GM23248 (cell line): ENCODE data around the gene STEAP3. TPM values are rescaled to one million over a fixed set of nuclear protein-coding genes. Genes with fewer than 3 reads are reported as not detected.

Experiments used
- DNase-seq: peaks from one replicate; pipeline ENCODE4 v3.0.0-alpha.2; 2015
- H2AFZ ChIP-seq: fragments of 200-600 bp; sonication (generic); 2 replicates; pipeline ENCODE4 v1.6.1; 2016; ENCODE audit warnings: antibody characterized with exemption
- H3F3A ChIP-seq: fragments of 200-600 bp; sonication (generic); 2 replicates; pipeline ENCODE4 v1.6.1; 2016; ENCODE audit warnings: mild to moderate bottlenecking, antibody characterized with exemption, mixed run types; ENCODE audit not compliant: insufficient read depth
- H3K27ac ChIP-seq: fragments of 200-600 bp; sonication (generic); 2 replicates; pipeline ENCODE4 v1.5.1; 2016; ENCODE audit warnings: mild to moderate bottlenecking
- H3K27me3 ChIP-seq: fragments of 200-600 bp; sonication (generic); replicated peaks from 2 replicates; pipeline ENCODE4 v1.6.1; 2016; ENCODE audit warnings: mild to moderate bottlenecking; ENCODE audit not compliant: insufficient read depth
- H3K36me3 ChIP-seq: fragments of 200-600 bp; sonication (generic); 2 replicates; pipeline ENCODE4 v1.6.1; 2016; ENCODE audit warnings: low read depth, mild to moderate bottlenecking
- H3K4me1 ChIP-seq: fragments of 200-600 bp; sonication (generic); 2 replicates; pipeline ENCODE4 v1.6.1; 2016; ENCODE audit warnings: mild to moderate bottlenecking; ENCODE audit not compliant: insufficient read depth
- H3K4me2 ChIP-seq: fragments of 200-600 bp; sonication (generic); one replicate; pipeline ENCODE4 v1.6.1; 2016; ENCODE audit warnings: mild to moderate bottlenecking; ENCODE audit not compliant: unreplicated experiment
- H3K4me3 ChIP-seq: fragments of 200-600 bp; sonication (generic); 2 replicates; pipeline ENCODE4 v1.5.1; 2016; ENCODE audit warnings: mild to moderate bottlenecking
- H3K79me2 ChIP-seq: fragments of 200-600 bp; sonication (generic); 2 replicates; pipeline ENCODE4 v1.6.1; 2016; ENCODE audit warnings: mild to moderate bottlenecking; ENCODE audit not compliant: insufficient read depth
- H3K9ac ChIP-seq: fragments of 200-600 bp; sonication (generic); 2 replicates; pipeline ENCODE4 v1.6.1; 2016; ENCODE audit warnings: mild to moderate bottlenecking
- H3K9me2 ChIP-seq: fragments of 200-600 bp; sonication (generic); 2 replicates; pipeline ENCODE4 v1.6.1; 2016; ENCODE audit warnings: mixed run types, mild to moderate bottlenecking, moderate library complexity; ENCODE audit not compliant: insufficient read depth
- H3K9me3 ChIP-seq: fragments of 200-600 bp; sonication (generic); one replicate; pipeline ENCODE4 v1.6.1; 2017; ENCODE audit warnings: low read depth
- H4K20me1 ChIP-seq: fragments of 200-600 bp; sonication (generic); 2 replicates; pipeline ENCODE4 v1.6.0; 2016; ENCODE audit not compliant: insufficient read depth
- EZH2 ChIP-seq: fragments of 200-600 bp; sonication (generic); IDR thresholded peaks from 2 replicates; pipeline ENCODE4 v1.6.1; 2018; ENCODE audit warnings: antibody characterized with exemption, mild to moderate bottlenecking; ENCODE audit not compliant: insufficient read depth, poor library complexity, severe bottlenecking
- EZH2phosphoT487 ChIP-seq: fragments of 200-600 bp; sonication (generic); IDR thresholded peaks from 2 replicates; pipeline ENCODE4 v1.6.1; 2018; ENCODE audit warnings: antibody characterized with exemption, moderate library complexity, mild to moderate bottlenecking, low read depth; ENCODE audit not compliant: insufficient read depth
- WGBS, 2 experiments: methylation state at CpG; one replicate each; pipeline ENCODE4 v1.1.6; 2015 to 2017; ENCODE audit warnings: low lambda C conversion rate in 2 of 2, low coverage in 1 of 2; ENCODE audit errors: missing lambda C conversion rate in 2 of 2; 5-methylcytosine and 5-hydroxymethylcytosine counted together
- in situ Hi-C: fragments of 300-500 bp; cut with MboI; formaldehyde crosslinking; loops from 2 replicates; pipeline ENCODE4 v1.15.0; 2020
- polyA plus RNA-seq: library from polyadenylated mRNA; unstranded; fragments of >200 nt; fragmentation: Nextera tagmentation; extraction: Ambion mirVana; gene quantifications from 2 replicates; pipeline ENCODE4 v1.2.1, GENCODE V29; 2016
- total RNA-seq: library from RNA; depleted of rRNA; stranded (reverse); fragments of >200 nt; shearing (Covaris generic); gene quantifications from 2 replicates; pipeline ENCODE4 v1.2.3, GENCODE V29; 2014

STEAP3 gene
- total and polyA plus RNA-seq, 2 experiments from 2014 or later: 29.5 to 31.3 TPM

- DNase-seq: peak; percentile 93
- TF ChIP-seq EZH2 (no peak), EZH2phosphoT487 (no peak)
- in situ Hi-C loops: no loop called here
- peak overlapping the region; percentile 12 for H3K4me2 ChIP-seq
- H3K27me3 ChIP-seq: no peaks in the 10 kb centered on the region
- H3K9me2 ChIP-seq: no peaks in the 10 kb centered on the region
- H4K20me1 ChIP-seq: no peaks in the 10 kb centered on the region
- H3K4me3 ChIP-seq: no peak overlapping the region
- 20% methylated on average over 12 of the region's 12 CpGs for WGBS, 2 experiments
- H3K4me1 ChIP-seq: peaks cover 63% of the 10 kb centered on the region
- H3K27ac ChIP-seq: peak overlapping the region; percentile 67
- no peaks in the 10 kb centered on the region for H3K9me3 ChIP-seq
- no peaks in the 10 kb centered on the region for H3K36me3 ChIP-seq
- peaks cover 62% of the 10 kb centered on the region for H3F3A ChIP-seq
- peak overlapping the region; percentile 8; the same call in 1 of the 2 replicates for H2AFZ ChIP-seq
- no peaks in the 10 kb centered on the region for H3K79me2 ChIP-seq
- H3K9ac ChIP-seq: peak overlapping the region; percentile 44; the same call in 1 of the 2 replicates
Measured at GRCh38 chr2:119255760-119256581, 32.3 kb downstream of the STEAP3 start.

GRCh38 chr2:119256582-119256921, 32.9 kb downstream of the STEAP3 start:
- H3K9ac ChIP-seq: peak overlapping the region; percentile 44; the same call in 1 of the 2 replicates
- H3K4me1 ChIP-seq: peaks cover 67% of the 10 kb centered on the region
- no peaks in the 10 kb centered on the region for H3K79me2 ChIP-seq
- peak overlapping the region; percentile 67 for H3K27ac ChIP-seq
- 66 to 76% methylated on average over 2 of the region's 2 CpGs for WGBS, 2 experiments
- peaks cover 57% of the 10 kb centered on the region for H3F3A ChIP-seq
- no peak for DNase-seq
- H3K27me3 ChIP-seq: no peaks in the 10 kb centered on the region
- no peaks in the 10 kb centered on the region for H4K20me1 ChIP-seq
- no peaks in the 10 kb centered on the region for H3K36me3 ChIP-seq
- H3K4me3 ChIP-seq: no peak overlapping the region
- no peak for TF ChIP-seq EZH2
- TF ChIP-seq EZH2phosphoT487: no peak
- no peaks in the 10 kb centered on the region for H3K9me3 ChIP-seq
- in situ Hi-C loops: no loop called here
- no peaks in the 10 kb centered on the region for H3K9me2 ChIP-seq
- peak overlapping the region; percentile 8; the same call in 1 of the 2 replicates for H2AFZ ChIP-seq
- peak overlapping the region; percentile 9 for H3K4me2 ChIP-seq

- H3K9me3 ChIP-seq: no peaks in the 10 kb centered on the region
Measured at GRCh38 chr2:119257198-119257597, 33.6 kb downstream of the STEAP3 start.

GRCh38 chr2:119259296-119259860, 35.7 kb downstream of the STEAP3 start:
- WGBS, 2 experiments: 84 to 92% methylated on average over 4 to 5 of the region's 5 CpGs

More at GRCh38 chr2:119257198-119257597, 33.6 kb downstream of the STEAP3 start:
- Histone ChIP-seq H3K9me2 (no peaks in the 10 kb centered on the region), H2AFZ (no peak overlapping the region), H3K4me2 (no peak overlapping the region), H3K4me3 (no peak overlapping the region), H3K4me1 (peaks cover 61% of the 10 kb centered on the region), H3K27me3 (no peaks in the 10 kb centered on the region), H3K27ac (no peak overlapping the region), H3K9ac (no peak overlapping the region), H3K79me2 (no peaks in the 10 kb centered on the region), H3K36me3 (no peaks in the 10 kb centered on the region), H3F3A (peaks cover 50% of the 10 kb centered on the region), H4K20me1 (no peaks in the 10 kb centered on the region)
- DNase-seq: no peak
- in situ Hi-C loops: no loop called here
- TF ChIP-seq EZH2 (no peak), EZH2phosphoT487 (no peak)
- whole genome bisulfite sequencing, 2 experiments: 92 to 93% methylated on average over 9 of the region's 9 CpGs

More at GRCh38 chr2:119259296-119259860, 35.7 kb downstream of the STEAP3 start:
- H3K27me3 ChIP-seq: no peaks in the 10 kb centered on the region
- no peaks in the 10 kb centered on the region for H4K20me1 ChIP-seq
- no peaks in the 10 kb centered on the region for H3K9me3 ChIP-seq
- H3K4me2 ChIP-seq: no peak overlapping the region
- H3K36me3 ChIP-seq: no peaks in the 10 kb centered on the region
- no peaks in the 10 kb centered on the region for H3K79me2 ChIP-seq
- H3K9me2 ChIP-seq: no peaks in the 10 kb centered on the region
- H3K27ac ChIP-seq: no peak overlapping the region
- in situ Hi-C loops: no loop called here
- H3K4me1 ChIP-seq: peaks cover 41% of the 10 kb centered on the region
- no peak overlapping the region for H2AFZ ChIP-seq
- H3K9ac ChIP-seq: no peak overlapping the region
- peaks cover 32% of the 10 kb centered on the region for H3F3A ChIP-seq
- DNase-seq: no peak
- H3K4me3 ChIP-seq: no peak overlapping the region
- TF ChIP-seq EZH2phosphoT487 (no peak), EZH2 (no peak)
